ENCODE results near the gene PTPRR. TPM values are rescaled to one million over a fixed set of nuclear protein-coding genes. Genes with fewer than 3 reads are reported as not detected.

The PTPRR gene
- total RNA-seq, 1 experiment from 2014 or later = 0.46 TPM

GRCh38 chr12:70835948-70836347, 84.6 kb downstream of the PTPRR start (continued):
- TF ChIP-seq HMGXB4 (CRISPR knock-in tag; IDR thresholded peaks at IDR 0.05) (no peak), STAT6 (CRISPR knock-in tag; conservative IDR thresholded peaks at IDR 0.05; ENCODE audit: low read depth) (no peak)
- TF ChIP-seq, protein P1, sequence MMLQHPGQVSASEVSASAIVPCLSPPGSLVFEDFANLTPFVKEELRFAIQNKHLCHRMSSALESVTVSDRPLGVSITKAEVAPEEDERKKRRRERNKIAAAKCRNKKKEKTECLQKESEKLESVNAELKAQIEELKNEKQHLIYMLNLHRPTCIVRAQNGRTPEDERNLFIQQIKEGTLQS (CRISPR knock-in tag; conservative IDR thresholded peaks at IDR 0.05) = no peak
- TF ChIP-seq, protein P2, sequence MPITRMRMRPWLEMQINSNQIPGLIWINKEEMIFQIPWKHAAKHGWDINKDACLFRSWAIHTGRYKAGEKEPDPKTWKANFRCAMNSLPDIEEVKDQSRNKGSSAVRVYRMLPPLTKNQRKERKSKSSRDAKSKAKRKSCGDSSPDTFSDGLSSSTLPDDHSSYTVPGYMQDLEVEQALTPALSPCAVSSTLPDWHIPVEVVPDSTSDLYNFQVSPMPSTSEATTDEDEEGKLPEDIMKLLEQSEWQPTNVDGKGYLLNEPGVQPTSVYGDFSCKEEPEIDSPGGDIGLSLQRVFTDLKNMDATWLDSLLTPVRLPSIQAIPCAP (CRISPR knock-in tag; IDR thresholded peaks at IDR 0.05) = no peak

- H3K36me3 Mint-ChIP-seq = no peaks in the 10 kb centered on the region
- H3K27ac Mint-ChIP-seq = no peak overlapping the region
- ChIA-PET CTCF (no interaction called here), POLR2A (no interaction called here)
- no peak overlapping the region for H3K4me3 Mint-ChIP-seq
- no peak for TF ChIP-seq ZNF416 (CRISPR knock-in tag; IDR thresholded peaks at IDR 0.05)
- TF ChIP-seq KAT7 (CRISPR knock-in tag; IDR thresholded peaks at IDR 0.05; ENCODE audit: borderline replicate concordance) = no peak
- no peak for TF ChIP-seq ZNF317 (CRISPR knock-in tag; IDR thresholded peaks at IDR 0.05; ENCODE audit: borderline replicate concordance, low read depth)
- TF ChIP-seq HMGA2 (CRISPR knock-in tag; IDR thresholded peaks at IDR 0.05) = no peak
- TF ChIP-seq, protein P3, sequence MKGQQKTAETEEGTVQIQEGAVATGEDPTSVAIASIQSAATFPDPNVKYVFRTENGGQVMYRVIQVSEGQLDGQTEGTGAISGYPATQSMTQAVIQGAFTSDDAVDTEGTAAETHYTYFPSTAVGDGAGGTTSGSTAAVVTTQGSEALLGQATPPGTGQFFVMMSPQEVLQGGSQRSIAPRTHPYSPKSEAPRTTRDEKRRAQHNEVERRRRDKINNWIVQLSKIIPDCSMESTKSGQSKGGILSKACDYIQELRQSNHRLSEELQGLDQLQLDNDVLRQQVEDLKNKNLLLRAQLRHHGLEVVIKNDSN (CRISPR knock-in tag; IDR thresholded peaks at IDR 0.05) = no peak
- no peak for TF ChIP-seq TEAD4 (CRISPR knock-in tag; IDR thresholded peaks at IDR 0.05)
- no peak for TF ChIP-seq AFF4 (CRISPR knock-in tag; IDR thresholded peaks at IDR 0.05; ENCODE audit: borderline replicate concordance)
- no peak for TF ChIP-seq ZNF232 (CRISPR knock-in tag; IDR thresholded peaks at IDR 0.05)
- TF ChIP-seq CTCF (IDR thresholded peaks at IDR 0.05) = no peak
- no peak for TF ChIP-seq NFE2L1 (CRISPR knock-in tag; IDR thresholded peaks at IDR 0.05)
- 0 out of 2 replicates have a peak, but pooled peaks cover 3% of the 10 kb centered on the region for H3K9me3 Mint-ChIP-seq
- ATAC-seq (no peak), DNase-seq (ENCODE audit: low spot score) (no peak)
- H3K27me3 Mint-ChIP-seq (ENCODE audit: low read depth) = no peaks in the 10 kb centered on the region; the same call in 1 of the 2 replicates
- no peaks in the 10 kb centered on the region for H3K4me1 Mint-ChIP-seq
Measured at GRCh38 chr12:70831543-70831942, 89.0 kb downstream of the PTPRR start.

All from WTC11 (cell line).